Neural cell (in vitro differentiated cells): ENCODE measurements around the gene CFHR4. TPM values are rescaled to one million over a fixed set of nuclear protein-coding genes. Genes with fewer than 3 reads are reported as not detected.
"Not testable (repeated sequence)": the region's sequence is repeated elsewhere in the genome, so short reads cannot be mapped to it uniquely, and the experiment has no call there.

Source experiments
- H2AFZ ChIP-seq: fragments of 200-600, 300-800 bp; sonication (generic), shearing (Covaris generic); 2 replicates; pipeline ENCODE4 v1.6.0; 2014; ENCODE audit warnings: low read depth, mild to moderate bottlenecking, antibody characterized with exemption, low read length, moderate library complexity
- H3F3A ChIP-seq: fragments of 200-600 bp; shearing (Covaris generic); 2 replicates; pipeline ENCODE4 v1.6.1; 2016; ENCODE audit warnings: mild to moderate bottlenecking, moderate library complexity, mixed read lengths, antibody characterized with exemption, low read length; ENCODE audit not compliant: insufficient read depth, poor library complexity, severe bottlenecking
- H3K27ac ChIP-seq: fragments of 200-600, 300-800 bp; sonication (generic), shearing (Covaris generic); 2 replicates; pipeline ENCODE4 v1.5.1; 2014; ENCODE audit warnings: mild to moderate bottlenecking, low read length, moderate library complexity
- H3K27me3 ChIP-seq: fragments of 300-800, 200-600 bp; sonication (generic), shearing (Covaris generic); 2 replicates; pipeline ENCODE4 v1.6.0; 2014; ENCODE audit warnings: mild to moderate bottlenecking, low read depth, low read length, moderate library complexity; ENCODE audit not compliant: insufficient read depth
- H3K36me3 ChIP-seq: fragments of 300-800, 200-600 bp; sonication (generic), shearing (Covaris generic); 2 replicates; pipeline ENCODE4 v1.5.1; 2014; ENCODE audit warnings: mild to moderate bottlenecking, antibody characterized with exemption, low read length, moderate library complexity; ENCODE audit not compliant: insufficient read depth
- H3K4me2 ChIP-seq: fragments of 300-800, 200-600 bp; sonication (generic), shearing (Covaris generic); 2 replicates; pipeline ENCODE4 v1.6.0; 2014; ENCODE audit warnings: mild to moderate bottlenecking, low read length
- H3K4me3 ChIP-seq: fragments of 300-800, 200-600 bp; sonication (generic), shearing (Covaris generic); 2 replicates; pipeline ENCODE4 v1.5.1; 2014; ENCODE audit warnings: mild to moderate bottlenecking, low read length, moderate library complexity
- H3K79me2 ChIP-seq: fragments of 200-600 bp; shearing (Covaris generic); replicated peaks from 2 replicates; pipeline ENCODE4 v1.6.0; 2014; ENCODE audit warnings: mild to moderate bottlenecking, low read length, moderate library complexity; ENCODE audit not compliant: insufficient read depth
- H3K9ac ChIP-seq: fragments of 300-800, 200-600 bp; sonication (generic), shearing (Covaris generic); 2 replicates; pipeline ENCODE4 v1.6.1; 2016; ENCODE audit warnings: mild to moderate bottlenecking, low read length, mixed read lengths
- H3K9me2 ChIP-seq: fragments of 200-600 bp; shearing (Covaris generic); 2 replicates; pipeline ENCODE4 v1.6.1; 2016; ENCODE audit warnings: mild to moderate bottlenecking, low read length, mixed read lengths; ENCODE audit not compliant: insufficient read depth
- H3K9me3 ChIP-seq: fragments of 200-600, 300-800 bp; sonication (generic), shearing (Covaris generic); 2 replicates; pipeline ENCODE4 v1.6.1; 2016; ENCODE audit warnings: mild to moderate bottlenecking, mixed run types, low read length, moderate library complexity, mixed read lengths
- H4K20me1 ChIP-seq: fragments of 200-600 bp; shearing (Covaris generic); 2 replicates; pipeline ENCODE4 v1.6.1; 2016; ENCODE audit warnings: mild to moderate bottlenecking, mixed run types; ENCODE audit not compliant: insufficient read depth
- CTCF ChIP-seq: fragments of 450-650 bp; IDR thresholded peaks from 2 replicates; pipeline ENCODE4 v1.5.1; 2014; ENCODE audit warnings: antibody characterized with exemption, mild to moderate bottlenecking, moderate library complexity; ENCODE audit not compliant: poor library complexity, severe bottlenecking
- EP300 ChIP-seq: fragments of 450-650 bp; conservative IDR thresholded peaks from 2 replicates; pipeline ENCODE4 v1.6.1; 2014; ENCODE audit warnings: antibody characterized with exemption, mild to moderate bottlenecking, moderate library complexity; ENCODE audit not compliant: poor library complexity, severe bottlenecking
- EZH2 ChIP-seq: fragments of 200-600, 300-800 bp; shearing (Covaris generic), sonication (generic); IDR thresholded peaks from 2 replicates; pipeline ENCODE4 v1.6.1; 2014; ENCODE audit warnings: antibody characterized with exemption, low read length, borderline replicate concordance, mild to moderate bottlenecking; ENCODE audit not compliant: insufficient read depth, poor library complexity, severe bottlenecking
- MXI1 ChIP-seq: fragments of 450-650 bp; conservative IDR thresholded peaks from 2 replicates; pipeline ENCODE4 v1.6.1; 2014; ENCODE audit warnings: antibody characterized with exemption, mild to moderate bottlenecking; ENCODE audit not compliant: poor library complexity, severe bottlenecking
- POLR2AphosphoS5 ChIP-seq: IDR thresholded peaks from 2 replicates; pipeline ENCODE4 v1.6.1; 2012
- RAD21 ChIP-seq: fragments of 450-650 bp; conservative IDR thresholded peaks from 2 replicates; pipeline ENCODE4 v1.6.1; 2014; ENCODE audit warnings: antibody characterized with exemption, mild to moderate bottlenecking, moderate library complexity
- SMC3 ChIP-seq: fragments of 450-650 bp; conservative IDR thresholded peaks from 2 replicates; pipeline ENCODE4 v1.6.1; 2014; ENCODE audit warnings: antibody characterized with exemption, mild to moderate bottlenecking, moderate library complexity; ENCODE audit not compliant: poor library complexity
- TAF1 ChIP-seq: IDR thresholded peaks from 2 replicates; pipeline ENCODE4 v1.6.1; 2012; ENCODE audit warnings: low read depth
- polyA plus RNA-seq: library from polyadenylated mRNA; depleted of rRNA; stranded (reverse); fragments of >200 nt; gene quantifications from 2 replicates; pipeline ENCODE4 v1.2.3, GENCODE V29; 2014
- TF ChIP-seq, protein P1 (sequence below): IDR thresholded peaks from 2 replicates; pipeline ENCODE4 v1.6.1; 2012; ENCODE audit warnings: borderline replicate concordance

CFHR4 gene
- polyA plus RNA-seq, 1 donor from 2014 or later = not detected

DNA sequence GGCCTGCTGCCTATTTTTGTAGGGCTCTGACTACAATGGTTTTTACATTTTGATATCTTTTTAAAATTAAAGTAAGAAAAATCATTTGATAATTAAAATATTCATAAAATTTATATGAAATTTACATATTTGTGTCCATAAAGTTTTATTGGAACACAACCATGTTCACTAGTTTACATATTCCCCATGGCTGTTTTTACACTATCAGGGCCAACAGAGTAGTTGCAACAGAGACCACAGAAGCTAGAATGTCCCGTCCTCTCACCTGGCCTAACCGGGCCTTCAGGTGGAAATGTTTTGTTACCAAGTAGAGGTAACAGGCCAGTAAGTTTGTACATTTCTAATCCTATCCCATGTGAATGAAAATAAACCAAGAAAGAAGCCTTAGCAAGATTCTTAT lies 45.0 kb downstream of the CFHR4 start:
- H3K27ac ChIP-seq, H3K4me3 ChIP-seq, H3F3A ChIP-seq, H2AFZ ChIP-seq, H3K36me3 ChIP-seq, H3K4me2 ChIP-seq, H3K79me2 ChIP-seq, H3K9ac ChIP-seq, H3K9me2 ChIP-seq, H4K20me1 ChIP-seq, H3K27me3 ChIP-seq, H3K9me3 ChIP-seq: not testable (repeated sequence)

DNA sequence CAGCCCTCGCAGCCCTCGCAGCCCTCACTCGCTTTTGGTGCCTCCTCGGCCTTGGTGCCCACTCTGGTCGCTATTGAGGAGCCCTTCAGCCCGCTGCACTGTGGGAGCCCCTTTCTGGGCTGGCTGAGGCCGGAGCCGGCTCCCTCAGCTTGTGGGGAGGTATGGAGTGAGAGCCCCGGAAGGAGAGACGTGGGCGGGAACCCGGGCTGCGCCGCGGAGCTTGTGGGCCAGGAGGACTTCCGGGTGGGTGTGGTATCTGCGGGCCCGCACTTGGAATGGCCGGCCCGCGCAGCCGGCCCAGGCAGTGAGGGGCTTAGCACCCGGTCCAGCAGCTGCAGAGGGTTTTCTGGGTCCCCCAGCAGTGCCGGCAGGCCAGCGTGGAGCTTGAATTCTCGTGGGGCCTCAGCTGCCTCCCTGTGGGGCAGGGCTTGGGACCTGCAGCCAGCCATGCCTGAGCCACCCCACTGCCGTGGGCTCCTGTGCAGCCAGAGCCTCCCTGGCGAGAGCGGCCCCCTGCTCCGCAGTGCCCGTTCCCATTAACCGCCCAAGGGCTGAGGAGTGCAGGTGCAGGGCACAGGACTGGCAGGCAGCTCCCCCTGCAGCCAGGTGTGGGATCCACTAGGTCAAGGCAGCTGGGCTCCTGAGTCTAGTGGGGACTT lies 45.8 kb downstream of the CFHR4 start:
- no peak overlapping the region for H2AFZ ChIP-seq
- H3K79me2 ChIP-seq = no peaks in the 10 kb centered on the region
- TF ChIP-seq MXI1 (no peak), EP300 (no peak), POLR2AphosphoS5 (no peak), CTCF (no peak), RAD21 (no peak), TAF1 (no peak), SMC3 (no peak), EZH2 (no peak)
- TF ChIP-seq, protein P1, sequence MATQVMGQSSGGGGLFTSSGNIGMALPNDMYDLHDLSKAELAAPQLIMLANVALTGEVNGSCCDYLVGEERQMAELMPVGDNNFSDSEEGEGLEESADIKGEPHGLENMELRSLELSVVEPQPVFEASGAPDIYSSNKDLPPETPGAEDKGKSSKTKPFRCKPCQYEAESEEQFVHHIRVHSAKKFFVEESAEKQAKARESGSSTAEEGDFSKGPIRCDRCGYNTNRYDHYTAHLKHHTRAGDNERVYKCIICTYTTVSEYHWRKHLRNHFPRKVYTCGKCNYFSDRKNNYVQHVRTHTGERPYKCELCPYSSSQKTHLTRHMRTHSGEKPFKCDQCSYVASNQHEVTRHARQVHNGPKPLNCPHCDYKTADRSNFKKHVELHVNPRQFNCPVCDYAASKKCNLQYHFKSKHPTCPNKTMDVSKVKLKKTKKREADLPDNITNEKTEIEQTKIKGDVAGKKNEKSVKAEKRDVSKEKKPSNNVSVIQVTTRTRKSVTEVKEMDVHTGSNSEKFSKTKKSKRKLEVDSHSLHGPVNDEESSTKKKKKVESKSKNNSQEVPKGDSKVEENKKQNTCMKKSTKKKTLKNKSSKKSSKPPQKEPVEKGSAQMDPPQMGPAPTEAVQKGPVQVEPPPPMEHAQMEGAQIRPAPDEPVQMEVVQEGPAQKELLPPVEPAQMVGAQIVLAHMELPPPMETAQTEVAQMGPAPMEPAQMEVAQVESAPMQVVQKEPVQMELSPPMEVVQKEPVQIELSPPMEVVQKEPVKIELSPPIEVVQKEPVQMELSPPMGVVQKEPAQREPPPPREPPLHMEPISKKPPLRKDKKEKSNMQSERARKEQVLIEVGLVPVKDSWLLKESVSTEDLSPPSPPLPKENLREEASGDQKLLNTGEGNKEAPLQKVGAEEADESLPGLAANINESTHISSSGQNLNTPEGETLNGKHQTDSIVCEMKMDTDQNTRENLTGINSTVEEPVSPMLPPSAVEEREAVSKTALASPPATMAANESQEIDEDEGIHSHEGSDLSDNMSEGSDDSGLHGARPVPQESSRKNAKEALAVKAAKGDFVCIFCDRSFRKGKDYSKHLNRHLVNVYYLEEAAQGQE = no peak
- H3K9me2 ChIP-seq = no peaks in the 10 kb centered on the region
- H3K27ac ChIP-seq = no peak overlapping the region
- H3K4me2 ChIP-seq = no peak overlapping the region
- H3K9ac ChIP-seq = no peak overlapping the region
- no peaks in the 10 kb centered on the region for H3K27me3 ChIP-seq
- H3K9me3 ChIP-seq = no peaks in the 10 kb centered on the region
- H4K20me1 ChIP-seq = no peaks in the 10 kb centered on the region
- no peaks in the 10 kb centered on the region for H3K36me3 ChIP-seq
- H3F3A ChIP-seq = no peaks in the 10 kb centered on the region
- no peak overlapping the region for H3K4me3 ChIP-seq

DNA sequence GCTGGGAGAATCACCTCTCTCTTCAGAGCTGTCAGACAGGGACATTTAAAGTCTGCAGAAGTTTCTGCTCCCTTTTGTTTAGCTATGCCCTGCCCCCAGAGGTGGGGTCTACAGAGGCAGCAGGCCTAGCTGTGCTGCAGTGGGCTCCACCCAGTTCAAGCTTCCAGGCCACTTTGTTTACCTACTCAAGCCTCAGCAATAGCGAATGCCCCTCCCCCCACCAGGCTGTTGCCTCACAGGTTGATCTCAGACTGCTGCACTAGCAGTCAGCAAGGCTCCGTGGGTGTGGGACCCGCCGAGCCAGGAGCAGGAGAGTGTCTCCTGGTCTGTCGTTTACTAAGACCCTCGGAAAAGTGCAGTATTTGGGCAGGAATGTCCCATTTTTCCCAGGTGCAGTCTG lies 53.6 kb downstream of the CFHR4 start:
- H4K20me1 ChIP-seq, H3K4me2 ChIP-seq, H3K27ac ChIP-seq, H3K9me2 ChIP-seq, H3K79me2 ChIP-seq, H3K36me3 ChIP-seq, H3F3A ChIP-seq, H3K9me3 ChIP-seq, H3K9ac ChIP-seq, H3K4me3 ChIP-seq, H3K27me3 ChIP-seq, H2AFZ ChIP-seq: not testable (repeated sequence)

- not testable (repeated sequence) for H3K9me2 ChIP-seq, H3K9ac ChIP-seq, H3K27me3 ChIP-seq, H3K36me3 ChIP-seq, H3F3A ChIP-seq, H2AFZ ChIP-seq, H3K4me3 ChIP-seq, H4K20me1 ChIP-seq, H3K27ac ChIP-seq, H3K4me2 ChIP-seq, H3K9me3 ChIP-seq, H3K79me2 ChIP-seq
These were observed 55.7 kb downstream of the CFHR4 start, which contains the start of gene CFHR2 for GRCh38 chr1:196943568-196943967. Gene CFHR2 (plus strand): TSS chr1:196943738. CDS start chr1:196943881, 143 bp downstream.
